ENCODE measurements around the gene SLC2A3. TPM values are rescaled to one million over a fixed set of nuclear protein-coding genes. Genes with fewer than 3 reads are reported as not detected.

SLC2A3 gene
- total and polyA plus RNA-seq, 9 of the 15 experiments (the other 6 are each of a cell fraction or from before 2014, with no cell fraction given), result 67.3 to 491 (median 104) TPM

GRCh38 chr12:7933255-7933726, 2.7 kb downstream of the SLC2A3 start (continued):
- 0 out of 2 replicates have a peak, but pooled peaks have one; percentile 15 for TF ChIP-seq HCFC1 (IDR thresholded peaks at IDR 0.05; ENCODE audit: low read depth, low read length)
- peak; percentile 33 for TF ChIP-seq CTCFL (IDR thresholded peaks at IDR 0.05; ENCODE audit: borderline replicate concordance, insufficient read depth, low read depth, low read length, poor library complexity, severe bottlenecking)
- peak; percentile 83 for TF ChIP-seq CREM (IDR thresholded peaks at IDR 0.05; ENCODE audit: low read depth)
- no peak for TF ChIP-seq DMBX1 (CRISPR knock-in tag; IDR thresholded peaks at IDR 0.05; ENCODE audit: borderline replicate concordance)
- no peak for TF ChIP-seq KDM4B (IDR thresholded peaks at IDR 0.05; ENCODE audit: borderline replicate concordance in 2 of 2, low read depth in 1 of 2)
- TF ChIP-seq ZFP1 (CRISPR knock-in tag; IDR thresholded peaks at IDR 0.05), result no peak
- peak; percentile 36; the same call in 1 of the 2 replicates for TF ChIP-seq JUND (IDR thresholded peaks at IDR 0.05; ENCODE audit: borderline replicate concordance, low read depth, low read length)
- TF ChIP-seq JUND (tag; IDR thresholded peaks at IDR 0.05; ENCODE audit: borderline replicate concordance, low read depth, low read length), result no peak
- TF ChIP-seq FIP1L1 (IDR thresholded peaks at IDR 0.05; ENCODE audit: low read depth, low read length, poor library complexity, severe bottlenecking), result no peak
- peak; percentile 60 to 78 (median 77) for TF ChIP-seq CTCF (IDR thresholded peaks at IDR 0.05 in 2 of 3, conservative IDR thresholded peaks at IDR 0.05 in 1 of 3; ENCODE audit: insufficient read depth in 2 of 3, low read depth in 1 of 3, low read length in 3 of 3)
- no peak for TF ChIP-seq HMG20A (CRISPR knock-in tag; conservative IDR thresholded peaks at IDR 0.05)
- peak; percentile 52; the same call in 1 of the 2 replicates for TF ChIP-seq ZNF592 (IDR thresholded peaks at IDR 0.05)
- peak; percentile 49 for TF ChIP-seq CREB1 (IDR thresholded peaks at IDR 0.05)
- TF ChIP-seq CREB1 (CRISPR knock-in tag; IDR thresholded peaks at IDR 0.05), result no peak
- no peak for TF ChIP-seq NCOA4 (IDR thresholded peaks at IDR 0.05; ENCODE audit: partially characterized antibody)
- peak; percentile 47; the same call in 1 of the 2 replicates for TF ChIP-seq CTBP1 (IDR thresholded peaks at IDR 0.05; ENCODE audit: borderline replicate concordance)
- TF ChIP-seq NONO (IDR thresholded peaks at IDR 0.05; ENCODE audit: low read depth in 2 of 2, low read length in 1 of 2), result no peak
- TF ChIP-seq EGR1 (conservative IDR thresholded peaks at IDR 0.05), result peak; percentile 55
- peak; percentile 64; the same call in 1 of the 2 replicates for TF ChIP-seq GABPA (tag; conservative IDR thresholded peaks at IDR 0.05; ENCODE audit: low read depth)

Data from K562 (cell line).